ENCODE data around the gene TSPAN9.

- TF ChIP-seq CTCF (IDR thresholded peaks at IDR 0.05) (no peak), EP300 (IDR thresholded peaks at IDR 0.05) (no peak)
Measured at GRCh38 chr12:3295225-3295624, 218.0 kb downstream of the TSPAN9 start.
